Uterus (tissue), 4 donors: Measurements from ENCODE around the gene DCAF8. TPM values are rescaled to one million over a fixed set of nuclear protein-coding genes. Genes with fewer than 3 reads are reported as not detected.

ENCODE experiments used
- DNase-seq, 2 donors: peaks; one replicate each; pipeline ENCODE4 v3.0.0-alpha.2; 2019 to 2020
- H3K27ac ChIP-seq, 2 donors: fragments of 200-600 bp; sonication (generic); 1 replicate in 1 of 2; 2 replicates in 1 of 2; pipeline ENCODE4 v1.5.1; 2016 to 2018
- H3K27me3 ChIP-seq, 2 donors: fragments of 200-600 bp; sonication (generic); one replicate each; pipeline ENCODE4 v1.5.1; 2018 to 2019; ENCODE audit warnings: control low read depth in 1 of 2
- H3K36me3 ChIP-seq, 2 donors: fragments of 200-600 bp; sonication (generic); one replicate each; pipeline ENCODE4 v1.5.1; 2019; ENCODE audit warnings: control low read depth in 1 of 2
- H3K4me1 ChIP-seq, 2 donors: fragments of 200-600 bp; sonication (generic); one replicate each; pipeline ENCODE4 v1.5.1; 2018 to 2019; ENCODE audit warnings: control low read depth in 1 of 2
- H3K4me3 ChIP-seq, 2 donors: fragments of 200-600 bp; sonication (generic); 1 replicate in 1 of 2; 2 replicates in 1 of 2; pipeline ENCODE4 v1.5.1; 2018 to 2019; ENCODE audit warnings: mild to moderate bottlenecking in 1 of 2
- H3K9me3 ChIP-seq, 2 donors: fragments of 200-600 bp; sonication (generic); one replicate each; pipeline ENCODE4 v1.5.1; 2019; ENCODE audit warnings: control low read depth in 1 of 2
- CTCF ChIP-seq, 4 experiments: fragments of 200-600 bp in 2 of 4; fragments of 450-650 bp in 2 of 4; sonication (generic) in 2 of 4; IDR thresholded peaks; one replicate each; pipeline ENCODE4 v1.5.1; 2016 to 2019; ENCODE audit warnings: antibody characterized with exemption in 4 of 4, mild to moderate bottlenecking in 2 of 4, moderate library complexity in 1 of 4
- POLR2A ChIP-seq, 2 donors: fragments of 450-650 bp; IDR thresholded peaks; one replicate each; pipeline ENCODE4 v1.6.1; 2016; ENCODE audit warnings: antibody characterized with exemption in 2 of 2, mild to moderate bottlenecking in 1 of 2, moderate library complexity in 1 of 2
- intact Hi-C: fragments of 100-400 bp; cut with DNase I; formaldehyde crosslinking; loops from one replicate; pipeline ENCODE4 v1.15.1; 2023; ENCODE audit warnings: low total_unique reads
- total RNA-seq, 4 donors: library from RNA; depleted of rRNA in 3 of 4; stranded (reverse); fragments of >200 nt in 3 of 4; gene quantifications; one replicate each; pipeline versions ENCODE4 v1.1.0 to v1.2.4, GENCODE V29; 2014 to 2023
- donor health status: DM: yes; HTN: yes; CAD: no.

The DCAF8 gene
- total RNA-seq, 4 donors from 2014 or later: 36.8 to 167 (median 94.8) TPM

- peaks cover 0 to 2% of the 10 kb centered on the region in 2 donors for H3K4me1 ChIP-seq
- DNase-seq: no peak
- TF ChIP-seq POLR2A (IDR thresholded peaks at IDR 0.05): no peak
- no peak for TF ChIP-seq CTCF (IDR thresholded peaks at IDR 0.05)
- no peaks in the 10 kb centered on the region for H3K36me3 ChIP-seq
- H3K9me3 ChIP-seq: no peaks in the 10 kb centered on the region
- no peaks in the 10 kb centered on the region for H3K27me3 ChIP-seq
- no peak overlapping the region for H3K4me3 ChIP-seq
- no peak overlapping the region for H3K27ac ChIP-seq
- intact Hi-C loops: no loop called here
Observed at GRCh38 chr1:160188341-160188740, 74.0 kb downstream of the DCAF8 start.

GRCh38 chr1:160187407-160187806 lies 74.9 kb downstream of the DCAF8 start:
- Histone ChIP-seq H3K9me3 (no peaks in the 10 kb centered on the region), H3K4me3 (no peak overlapping the region), H3K36me3 (no peaks in the 10 kb centered on the region), H3K27me3 (no peaks in the 10 kb centered on the region), H3K27ac (no peak overlapping the region), H3K4me1 (no peaks in the 10 kb centered on the region)
- DNase-seq: no peak
- TF ChIP-seq CTCF (IDR thresholded peaks at IDR 0.05) (no peak), POLR2A (IDR thresholded peaks at IDR 0.05) (no peak)
- intact Hi-C loops: no loop called here

- H3K27me3 ChIP-seq: no peaks in the 10 kb centered on the region
- H3K4me3 ChIP-seq: no peak overlapping the region
- H3K27ac ChIP-seq: no peak overlapping the region
- no peaks in the 10 kb centered on the region for H3K36me3 ChIP-seq
- H3K4me1 ChIP-seq: no peaks in the 10 kb centered on the region
- TF ChIP-seq CTCF (IDR thresholded peaks at IDR 0.05) (no peak), POLR2A (IDR thresholded peaks at IDR 0.05) (no peak)
- intact Hi-C loops: no loop called here
- DNase-seq: no peak
- H3K9me3 ChIP-seq: no peaks in the 10 kb centered on the region
Observed at GRCh38 chr1:160186729-160187128, 75.6 kb downstream of the DCAF8 start.

- Histone ChIP-seq H3K27me3 (no peaks in the 10 kb centered on the region), H3K36me3 (no peaks in the 10 kb centered on the region), H3K4me1 (no peaks in the 10 kb centered on the region), H3K27ac (no peak overlapping the region), H3K9me3 (no peaks in the 10 kb centered on the region), H3K4me3 (no peak overlapping the region)
- TF ChIP-seq CTCF (IDR thresholded peaks at IDR 0.05) (no peak), POLR2A (IDR thresholded peaks at IDR 0.05) (no peak)
- DNase-seq: no peak
- intact Hi-C loops: no loop called here
Observed at GRCh38 chr1:160186246-160186645, 76.1 kb downstream of the DCAF8 start.

- H3K36me3 ChIP-seq: no peaks in the 10 kb centered on the region
- TF ChIP-seq CTCF (IDR thresholded peaks at IDR 0.05) (no peak), POLR2A (IDR thresholded peaks at IDR 0.05) (no peak)
- no peaks in the 10 kb centered on the region for H3K4me1 ChIP-seq
- intact Hi-C loops: no loop called here
- H3K27ac ChIP-seq: no peak overlapping the region
- H3K27me3 ChIP-seq: no peaks in the 10 kb centered on the region
- no peak for DNase-seq
- H3K4me3 ChIP-seq: no peak overlapping the region
- H3K9me3 ChIP-seq: no peaks in the 10 kb centered on the region
Observed at GRCh38 chr1:160179336-160179735, 83.0 kb downstream of the DCAF8 start.
